Measurements from ENCODE around the gene SORCS3.

The SORCS3 gene

GRCh38 chr10:105023211-105024111 lies 382.4 kb downstream of the SORCS3 start:
- DNase-seq (ENCODE audit: low read depth), result no peak

DNA sequence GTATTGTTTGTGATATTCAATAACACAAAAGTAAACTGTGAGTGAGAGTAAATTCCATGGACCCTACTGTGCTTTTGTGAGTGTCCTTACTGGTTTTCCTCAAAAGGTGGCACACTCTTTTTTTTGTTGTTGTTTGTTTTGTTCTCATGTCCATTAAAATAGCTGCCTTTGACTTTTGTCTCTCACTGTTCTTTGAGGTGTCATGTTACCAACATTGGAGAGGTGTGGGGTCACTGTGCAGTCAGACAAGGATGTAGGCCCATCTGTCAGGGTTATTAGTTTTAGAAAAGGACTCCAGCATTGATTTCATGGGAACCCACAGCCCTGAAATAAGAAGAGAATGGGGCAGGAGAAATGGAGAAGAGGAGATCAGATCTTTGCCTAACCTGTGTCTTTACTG lies 383.1 kb downstream of the SORCS3 start:
- no peak for DNase-seq (ENCODE audit: low read depth)

DNA sequence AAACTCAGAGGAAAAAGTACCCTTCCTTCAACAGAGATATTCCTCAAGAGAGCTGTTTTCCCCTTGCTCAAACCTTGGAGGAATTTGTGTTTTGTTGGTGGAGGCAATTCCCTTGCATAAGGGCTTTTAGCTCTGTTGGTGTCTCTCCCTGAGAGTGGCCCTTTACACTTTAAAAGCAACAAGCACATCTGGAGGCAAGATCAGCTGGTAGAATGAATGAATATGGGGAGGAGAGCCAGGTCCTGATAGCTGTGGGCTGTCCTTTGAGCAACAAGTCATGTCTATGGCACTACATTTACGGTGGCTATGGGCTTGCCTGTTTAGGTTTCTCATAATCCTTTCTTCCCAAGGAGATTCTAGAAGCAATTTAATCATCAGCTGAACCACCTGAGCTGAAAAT lies 384.0 kb downstream of the SORCS3 start:
- DNase-seq (ENCODE audit: low read depth), result no peak

GRCh38 chr10:105026566-105026965 lies 385.5 kb downstream of the SORCS3 start:
- DNase-seq (ENCODE audit: low read depth), result no peak

DNA sequence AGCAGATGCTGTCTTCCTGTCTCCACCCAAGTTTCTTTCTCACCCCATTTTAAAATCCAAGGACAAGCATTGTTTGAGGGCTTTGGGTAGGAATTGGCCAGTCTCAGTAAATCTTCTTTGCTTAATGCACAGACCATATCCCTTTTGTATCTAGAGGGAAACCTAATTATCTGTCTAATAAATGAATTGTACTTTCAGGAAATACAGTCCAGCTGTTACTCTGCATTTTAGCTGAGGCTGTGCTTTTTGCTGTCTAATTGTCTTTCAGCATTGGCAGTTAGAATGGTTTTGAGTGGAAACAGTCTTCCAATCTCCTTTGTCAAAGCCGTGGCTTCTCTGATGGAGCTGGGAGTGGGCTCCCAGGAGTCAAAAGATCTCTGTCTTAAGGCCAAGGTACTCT lies 388.2 kb downstream of the SORCS3 start:
- DNase-seq (ENCODE audit: low read depth), result no peak

DNA sequence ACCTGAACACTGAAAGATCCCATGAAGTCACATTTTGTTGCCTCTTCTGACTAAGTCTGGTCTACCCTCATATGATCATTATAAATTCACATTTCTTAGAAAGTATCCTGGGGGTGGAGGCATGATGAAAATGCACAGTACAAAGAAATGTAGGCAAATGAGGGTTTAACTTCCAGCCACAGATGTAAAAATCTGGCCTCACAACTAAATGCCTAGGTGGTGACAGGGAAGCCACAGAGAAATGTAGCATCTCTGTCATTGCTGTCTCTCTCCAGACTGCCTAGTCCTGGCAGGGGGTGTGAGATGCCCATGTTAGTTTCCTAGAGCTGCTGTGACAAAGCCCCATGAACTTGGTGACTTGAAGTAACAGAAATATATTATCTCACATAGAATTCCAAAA lies 395.9 kb downstream of the SORCS3 start:
- DNase-seq (ENCODE audit: low read depth), result no peak

- DNase-seq (ENCODE audit: low read depth), result no peak
These were observed 400.9 kb downstream of the SORCS3 start for GRCh38 chr10:105041956-105042355.

- no peak for DNase-seq (ENCODE audit: low read depth)
These were observed 401.9 kb downstream of the SORCS3 start for GRCh38 chr10:105042906-105043552.

DNA sequence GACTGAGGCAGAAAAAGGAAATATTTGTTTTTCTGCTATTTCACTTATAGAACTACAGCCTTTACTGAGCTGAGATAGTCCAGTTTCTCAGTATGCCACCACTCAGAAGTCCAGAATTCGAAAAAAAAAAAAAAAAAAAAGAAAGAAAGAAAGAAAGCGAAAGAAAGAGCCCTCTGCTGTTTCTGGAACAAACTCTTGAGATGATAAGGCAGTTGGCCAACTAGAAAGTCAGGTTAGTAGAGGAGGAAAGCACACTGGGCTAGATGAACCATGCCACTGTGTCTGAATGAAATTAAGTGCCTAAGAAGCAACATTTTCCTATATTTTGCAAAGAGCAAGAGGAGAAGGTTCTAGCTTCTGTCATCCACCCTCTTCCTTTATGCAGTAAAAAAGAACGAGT lies 403.8 kb downstream of the SORCS3 start:
- DNase-seq (ENCODE audit: low read depth), result no peak

GRCh38 chr10:105056413-105056812 lies 415.3 kb downstream of the SORCS3 start:
- DNase-seq (ENCODE audit: low read depth), result no peak

- no peak for DNase-seq (ENCODE audit: low read depth)
These were observed 421.9 kb downstream of the SORCS3 start for GRCh38 chr10:105062951-105063350.

GRCh38 chr10:105063796-105064195 lies 422.7 kb downstream of the SORCS3 start:
- DNase-seq (ENCODE audit: low read depth), result no peak

DNA sequence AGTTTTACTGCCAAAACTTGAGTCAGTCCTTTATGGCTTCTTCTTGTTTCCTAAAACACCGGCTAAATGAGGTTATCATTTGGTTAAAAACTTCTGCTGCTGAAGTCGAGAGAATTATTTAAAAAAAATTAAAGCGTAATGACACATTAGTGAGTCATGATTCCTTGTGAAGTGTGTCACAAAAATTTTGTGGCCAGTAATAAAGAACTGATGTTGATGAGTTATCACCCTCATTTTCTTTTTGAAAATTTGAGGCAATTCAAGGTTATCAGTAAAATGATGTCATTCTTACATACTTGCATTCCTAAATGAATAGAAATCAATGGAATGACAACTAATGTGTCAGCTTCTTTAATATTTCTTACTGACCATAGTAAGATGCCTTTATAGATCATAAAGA lies 427.4 kb downstream of the SORCS3 start:
- no peak for DNase-seq (ENCODE audit: low read depth)

- no peak for DNase-seq (ENCODE audit: low read depth)
These were observed 429.2 kb downstream of the SORCS3 start for GRCh38 chr10:105070249-105070648.

GRCh38 chr10:105070952-105071351 lies 429.9 kb downstream of the SORCS3 start:
- DNase-seq (ENCODE audit: low read depth), result no peak

DNA sequence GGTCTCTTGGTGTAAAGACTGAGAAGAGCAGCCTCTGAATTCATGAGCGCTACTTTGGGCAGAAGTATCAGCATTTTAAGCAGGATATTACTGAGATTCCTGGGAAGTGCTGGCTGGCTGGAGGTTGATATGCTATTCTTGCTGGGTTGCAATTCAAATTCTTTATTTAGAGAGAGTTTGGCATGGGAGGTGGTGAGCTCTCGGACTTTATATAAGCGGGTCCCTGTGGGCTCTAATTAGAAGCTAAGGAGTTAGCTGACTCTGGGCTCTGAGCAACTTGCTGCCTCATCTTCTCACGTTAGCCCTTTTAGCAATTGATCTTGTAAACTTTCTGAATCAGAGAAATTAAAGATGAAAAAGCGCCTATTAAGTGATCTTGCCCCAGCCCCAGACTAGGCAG lies 430.9 kb downstream of the SORCS3 start:
- no peak for DNase-seq (ENCODE audit: low read depth)

DNA sequence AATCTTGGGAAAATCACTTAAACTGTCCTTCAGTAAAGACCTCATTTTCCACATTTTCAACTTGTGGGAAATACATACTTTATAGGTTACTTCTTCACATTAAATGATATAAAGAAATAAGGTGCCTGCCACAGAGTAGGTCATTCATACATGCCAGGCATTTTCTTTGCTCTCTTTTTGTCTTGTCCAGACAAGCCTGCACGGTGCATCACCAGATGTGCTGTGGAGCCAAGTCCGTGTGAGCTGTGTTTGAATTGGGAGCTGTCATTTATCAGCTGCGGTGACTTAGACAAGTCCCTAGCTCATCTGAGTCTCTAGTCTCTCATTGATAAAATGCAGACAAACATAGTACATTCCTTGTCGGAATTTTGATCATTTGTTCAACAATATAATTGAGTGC lies 432.9 kb downstream of the SORCS3 start:
- DNase-seq (ENCODE audit: low read depth), result no peak

GRCh38 chr10:105075031-105075430 lies 433.9 kb downstream of the SORCS3 start:
- no peak for DNase-seq (ENCODE audit: low read depth)

GRCh38 chr10:105085980-105086379 lies 444.9 kb downstream of the SORCS3 start:
- DNase-seq (ENCODE audit: low read depth), result no peak

DNA sequence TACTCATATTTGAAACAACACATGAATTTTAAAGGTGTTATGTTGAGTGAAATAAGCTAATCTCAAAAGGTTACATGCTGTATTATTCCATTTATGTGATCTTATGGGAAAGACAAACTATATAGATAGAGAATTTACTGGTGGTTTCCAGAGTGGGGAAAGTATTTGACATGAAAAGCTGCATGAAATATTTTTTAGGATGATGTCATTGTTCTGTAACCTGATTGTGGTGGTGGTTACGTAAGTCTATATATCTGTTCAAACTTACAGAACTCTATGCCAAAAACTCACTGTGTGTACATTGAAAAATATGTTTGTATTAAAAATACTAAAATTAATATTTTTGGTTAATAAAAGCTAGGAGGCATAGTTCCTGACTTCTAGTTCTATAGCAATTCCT lies 453.0 kb downstream of the SORCS3 start:
- DNase-seq (ENCODE audit: low read depth), result no peak

DNA sequence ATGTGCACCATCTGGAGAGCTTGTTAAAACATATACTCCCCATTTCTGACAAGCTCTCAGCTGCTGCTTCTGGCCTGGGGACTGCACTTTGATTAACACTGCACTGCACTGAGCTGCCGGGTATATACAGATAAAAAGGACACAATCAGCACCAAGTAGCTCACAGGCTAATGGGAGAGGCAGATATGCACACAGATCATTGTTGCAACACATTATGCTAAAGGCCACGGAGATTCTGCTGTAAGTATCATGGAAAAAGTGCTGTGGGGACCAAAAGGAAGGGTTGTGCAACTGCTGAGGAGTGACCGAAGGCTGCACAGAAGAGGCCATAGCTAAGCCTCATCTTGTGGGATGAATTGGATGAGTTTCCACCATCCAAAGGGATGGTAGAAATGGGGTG lies 455.2 kb downstream of the SORCS3 start:
- DNase-seq (ENCODE audit: low read depth), result no peak

GRCh38 chr10:105102977-105103376 lies 461.9 kb downstream of the SORCS3 start:
- DNase-seq (ENCODE audit: low read depth), result no peak

- DNase-seq (ENCODE audit: low read depth), result no peak
These were observed 463.2 kb downstream of the SORCS3 start for GRCh38 chr10:105104297-105104696.

DNA sequence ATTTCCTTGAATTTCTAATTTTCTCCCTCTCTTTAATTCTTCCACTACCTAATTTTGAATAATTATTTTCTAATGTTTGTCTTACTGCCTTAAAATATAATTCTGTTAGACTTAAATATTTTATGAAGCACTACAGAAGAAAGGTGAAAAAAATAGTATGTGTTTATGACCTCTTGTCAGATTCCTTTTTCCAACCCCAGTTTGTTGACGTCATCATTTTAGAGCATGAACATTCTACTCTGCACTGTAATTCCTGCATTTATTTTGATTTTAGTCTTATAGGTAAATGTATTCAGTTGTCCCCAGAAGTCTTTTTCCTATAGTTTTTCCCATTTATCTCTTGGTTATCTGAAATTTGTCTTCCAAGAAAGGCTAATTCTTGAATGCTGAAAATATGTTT lies 468.1 kb downstream of the SORCS3 start:
- DNase-seq (ENCODE audit: low read depth), result no peak
